Endothelial cell (in vitro differentiated cells): ENCODE results near the gene COL7A1. TPM values are rescaled to one million over a fixed set of nuclear protein-coding genes. Genes with fewer than 3 reads are reported as not detected.

Experiments used
- DNase-seq: peaks from one replicate; pipeline ENCODE4 v3.0.0; 2021; ENCODE audit warnings: low spot score
- H3K27ac Mint-ChIP-seq: one replicate; pipeline ENCODE4 v1.8.0; 2021; ENCODE audit warnings: mixed read lengths, inconsistent platforms; ENCODE audit not compliant: unreplicated experiment
- H3K27me3 Mint-ChIP-seq: one replicate; pipeline ENCODE4 v1.8.0; 2021; ENCODE audit warnings: mild to moderate bottlenecking, moderate library complexity, mixed read lengths, inconsistent platforms; ENCODE audit not compliant: unreplicated experiment
- H3K36me3 Mint-ChIP-seq: one replicate; pipeline ENCODE4 v1.8.0; 2021; ENCODE audit warnings: mild to moderate bottlenecking, low read depth, mixed read lengths, inconsistent platforms; ENCODE audit not compliant: unreplicated experiment
- H3K4me1 Mint-ChIP-seq: one replicate; pipeline ENCODE4 v1.8.0; 2021; ENCODE audit warnings: mild to moderate bottlenecking, mixed read lengths, inconsistent platforms; ENCODE audit not compliant: unreplicated experiment
- H3K4me3 Mint-ChIP-seq: one replicate; pipeline ENCODE4 v1.8.0; 2021; ENCODE audit warnings: mild to moderate bottlenecking, mixed read lengths, inconsistent platforms; ENCODE audit not compliant: unreplicated experiment
- H3K9me3 Mint-ChIP-seq: one replicate; pipeline ENCODE4 v1.8.0; 2021; ENCODE audit warnings: mixed read lengths, inconsistent platforms; ENCODE audit not compliant: unreplicated experiment
- CTCF ChIP-seq: fragments of 200-600 bp; sonication (generic); IDR thresholded peaks from one replicate; pipeline ENCODE4 v1.5.0; 2021; ENCODE audit warnings: antibody characterized with exemption; ENCODE audit not compliant: unreplicated experiment
- total RNA-seq: library from RNA; stranded (reverse); fragmentation: NEBNext Ultra II Directional; extraction: Animal tissue kit (Norgen Biotek cat#: 25700); gene quantifications from one replicate; pipeline ENCODE4 v1.2.1, GENCODE V29; 2021; ENCODE audit not compliant: unreplicated experiment

The COL7A1 gene
- total RNA-seq, 1 donor from 2014 or later: 5.2 TPM

GRCh38 chr3:48619541-48620524 lies 24.7 kb upstream of the COL7A1 start:
- Mint-ChIP-seq H3K9me3 (peaks cover 4% of the 10 kb centered on the region), H3K27ac (no peak overlapping the region), H3K27me3 (no peaks in the 10 kb centered on the region), H3K4me1 (peaks cover 10% of the 10 kb centered on the region), H3K4me3 (no peak overlapping the region), H3K36me3 (peaks cover 17% of the 10 kb centered on the region)
- DNase-seq: no peak
- no peak for TF ChIP-seq CTCF

GRCh38 chr3:48617559-48617958 lies 22.4 kb upstream of the COL7A1 start:
- Mint-ChIP-seq H3K4me3 (peak overlapping the region; percentile 25), H3K36me3 (peaks cover 14% of the 10 kb centered on the region), H3K27me3 (no peaks in the 10 kb centered on the region), H3K9me3 (peaks cover 4% of the 10 kb centered on the region), H3K4me1 (no peaks in the 10 kb centered on the region), H3K27ac (no peak overlapping the region)
- DNase-seq: no peak
- no peak for TF ChIP-seq CTCF

GRCh38 chr3:48614044-48614443 lies 18.9 kb upstream of the COL7A1 start:
- Mint-ChIP-seq H3K36me3 (peaks cover 8% of the 10 kb centered on the region), H3K4me3 (no peak overlapping the region), H3K27me3 (peaks cover 3% of the 10 kb centered on the region), H3K9me3 (peaks cover 4% of the 10 kb centered on the region), H3K4me1 (no peaks in the 10 kb centered on the region), H3K27ac (no peak overlapping the region)
- TF ChIP-seq CTCF: no peak
- DNase-seq: no peak

GRCh38 chr3:48612309-48612708 lies 17.2 kb upstream of the COL7A1 start:
- Mint-ChIP-seq H3K9me3 (peaks cover 3% of the 10 kb centered on the region), H3K4me3 (no peak overlapping the region), H3K36me3 (peaks cover 14% of the 10 kb centered on the region), H3K27ac (no peak overlapping the region), H3K4me1 (peaks cover 9% of the 10 kb centered on the region), H3K27me3 (peaks cover 5% of the 10 kb centered on the region)
- TF ChIP-seq CTCF: no peak
- DNase-seq: no peak
